ENCODE data around the gene UQCC5. TPM values are rescaled to one million over a fixed set of nuclear protein-coding genes. Genes with fewer than 3 reads are reported as not detected.

Gene UQCC5
- polyA plus RNA-seq, 1 donor, result 12.2 TPM

- no peak for DNase-seq
Measured at GRCh38 chr3:52534281-52535183, 1.9 kb upstream of the UQCC5 start.

DNA sequence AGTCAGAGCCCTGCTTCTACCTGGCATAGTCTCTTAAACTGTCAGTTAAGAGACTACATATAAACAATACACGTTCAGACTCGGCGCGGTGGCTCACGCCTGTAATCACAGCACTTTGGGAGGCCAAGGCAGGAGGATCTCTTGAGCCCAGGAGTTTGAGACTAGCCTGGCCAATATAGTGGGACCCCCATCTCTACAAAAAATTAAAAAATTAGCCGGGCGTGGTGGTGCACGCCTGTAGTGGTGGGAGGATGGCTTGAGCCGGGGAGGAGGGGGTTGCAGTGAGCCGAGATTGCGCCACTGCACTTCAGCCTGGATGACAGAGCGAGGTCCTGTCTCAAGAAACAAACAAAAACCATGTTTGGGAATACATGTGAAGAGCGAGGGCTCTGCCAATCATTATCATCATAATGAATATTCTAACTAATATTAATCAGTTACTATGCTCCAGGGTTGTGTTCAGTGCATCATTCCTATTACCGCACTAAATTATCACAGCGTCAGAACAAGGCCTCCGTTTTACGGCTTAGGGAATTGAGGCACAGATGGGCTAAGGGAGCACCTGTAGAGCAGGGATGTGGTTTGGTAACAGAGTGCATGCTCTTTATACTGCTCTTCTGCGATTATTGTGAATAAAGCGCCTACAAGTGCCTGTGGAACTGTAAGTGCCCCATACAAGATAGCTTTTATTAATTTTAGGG, 844 bp upstream of the UQCC5 start:
- no peak for DNase-seq

GRCh38 chr3:52536112-52536368, 365 bp upstream of the UQCC5 start:
- DNase-seq, result no peak

GRCh38 chr3:52537165-52537620, 788 bp downstream of the UQCC5 start:
- no peak for DNase-seq

DNA sequence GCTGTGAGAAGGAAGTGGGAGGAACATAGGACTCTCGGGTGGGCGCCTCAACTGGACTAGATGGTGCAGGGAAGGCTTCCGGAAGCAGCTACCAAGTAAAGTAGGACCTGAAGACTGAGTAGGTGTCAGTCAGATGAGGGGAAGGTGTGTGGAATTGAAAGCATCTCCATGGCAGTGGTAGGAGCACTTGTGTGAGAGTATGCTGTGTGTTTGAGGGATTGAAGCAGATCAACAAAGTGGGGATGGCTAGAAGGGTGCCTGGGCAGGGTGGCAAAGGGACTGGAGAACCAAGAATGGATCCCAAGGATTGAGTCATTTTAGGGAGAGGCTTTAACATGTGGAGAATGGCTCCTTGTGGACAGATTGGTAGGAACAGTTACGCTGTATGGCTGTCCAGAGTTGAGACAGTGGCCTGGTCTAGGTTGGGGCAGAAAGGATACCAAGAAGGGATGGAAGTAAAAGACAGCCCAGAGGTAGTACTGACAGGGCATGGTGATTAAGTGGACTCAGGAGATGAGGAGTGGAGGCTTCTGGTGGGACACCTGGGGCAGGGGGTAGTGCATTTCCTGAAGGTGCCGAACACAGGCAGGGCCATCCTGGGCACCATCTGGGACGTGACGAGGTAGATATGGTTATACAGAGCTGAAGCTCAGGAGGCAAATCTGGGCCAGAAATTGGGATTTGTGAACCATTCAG, 1.5 kb downstream of the UQCC5 start:
- no peak for DNase-seq

GRCh38 chr3:52539010-52539653, 2.7 kb downstream of the UQCC5 start:
- no peak for DNase-seq

GRCh38 chr3:52541050-52541449, 4.6 kb downstream of the UQCC5 start:
- no peak for DNase-seq

GRCh38 chr3:52544937-52545336, 8.5 kb downstream of the UQCC5 start:
- DNase-seq, result no peak

DNA sequence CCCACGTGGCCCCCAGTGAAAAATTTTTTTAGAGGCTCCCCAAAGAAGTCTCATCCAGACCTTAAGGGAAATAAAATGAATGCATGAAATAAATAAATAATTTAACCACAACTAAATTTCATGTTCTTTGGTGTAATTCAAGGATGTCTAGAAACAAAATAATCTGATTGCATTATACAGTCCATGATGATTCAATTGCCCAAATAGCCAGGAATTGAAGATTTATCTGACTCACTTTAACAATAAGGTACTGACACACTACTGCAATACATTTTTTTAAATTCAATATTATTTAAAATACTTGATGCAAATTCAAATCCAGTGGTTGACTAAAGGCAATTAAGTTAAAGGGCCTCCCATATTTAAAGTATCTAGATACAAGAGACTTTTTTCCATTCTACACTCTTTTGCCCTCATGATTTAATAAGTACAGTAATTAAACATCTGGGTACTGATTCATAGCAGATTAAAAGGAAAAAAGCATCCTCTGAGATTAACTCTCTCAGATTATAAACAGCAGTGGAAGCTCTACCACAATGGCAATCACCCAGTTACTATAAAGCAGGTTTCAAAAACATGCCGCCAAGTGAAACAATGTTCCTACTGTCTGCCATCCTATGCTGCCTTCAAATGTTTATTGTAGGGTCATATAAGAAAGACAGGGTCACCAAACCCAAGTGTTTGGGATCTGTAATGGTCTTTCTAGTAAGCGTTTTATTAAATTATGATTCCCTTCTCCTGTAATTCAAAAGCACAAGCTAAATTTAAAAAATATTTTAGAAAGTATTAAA, 9.9 kb downstream of the UQCC5 start:
- no peak for DNase-seq

- no peak for DNase-seq
Measured at GRCh38 chr3:52547143-52547542, 10.7 kb downstream of the UQCC5 start.

GRCh38 chr3:52551118-52551517, 14.7 kb downstream of the UQCC5 start:
- DNase-seq, result no peak

DNA sequence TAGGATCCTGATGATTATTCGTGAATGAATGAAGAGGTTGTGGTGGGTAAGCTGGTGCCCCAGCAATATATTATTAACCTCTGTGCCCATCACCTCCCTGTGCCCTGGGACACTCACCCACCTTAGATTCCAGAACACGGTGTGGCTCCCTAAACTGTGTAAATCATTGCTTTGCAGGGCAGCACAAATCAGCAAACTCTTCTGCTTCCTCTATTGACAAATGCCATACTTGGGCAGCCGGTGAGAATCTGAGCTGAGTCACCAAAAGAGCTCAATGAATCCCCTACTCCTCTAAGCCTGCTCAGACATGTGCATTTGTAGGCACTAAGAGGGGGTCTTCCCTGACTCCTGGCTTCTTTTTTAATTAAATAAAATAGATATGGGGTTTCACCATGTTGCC, 15.7 kb downstream of the UQCC5 start:
- no peak for DNase-seq

DNA sequence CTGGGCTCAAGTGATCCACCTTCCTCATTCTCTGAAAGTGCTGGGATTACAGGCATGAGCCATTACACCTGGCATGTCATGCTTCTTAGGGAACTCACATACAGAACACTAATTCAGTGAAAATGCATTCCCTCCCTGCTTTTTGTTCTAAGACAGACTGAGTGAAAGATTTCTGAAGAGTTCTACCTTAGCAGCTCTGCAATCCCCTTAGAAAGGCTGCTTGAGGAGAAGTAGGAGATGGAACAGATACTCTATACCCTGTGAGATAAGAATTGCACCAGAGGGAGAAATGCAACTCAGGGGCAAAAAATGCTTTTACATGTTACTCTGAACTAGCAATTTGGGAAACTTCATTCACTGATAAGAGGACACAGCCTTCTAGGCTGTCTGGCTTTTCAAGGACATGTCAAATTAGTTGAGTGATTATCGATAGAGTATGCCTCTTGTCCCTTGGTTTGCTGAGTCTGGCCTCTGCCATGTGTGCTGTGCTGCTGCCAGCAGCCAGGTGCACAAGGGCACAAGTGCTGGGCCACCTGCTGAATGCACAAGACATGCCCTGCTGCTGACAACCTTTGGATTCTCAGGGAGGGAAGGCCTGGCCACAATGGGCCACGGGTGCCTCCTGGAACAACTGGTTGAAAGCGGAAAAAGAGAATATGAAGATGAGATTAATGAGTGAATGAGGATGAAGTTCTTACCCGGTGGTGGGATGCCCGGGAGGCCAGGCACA, 17.8 kb downstream of the UQCC5 start:
- DNase-seq, result no peak

- DNase-seq, result no peak
Measured at GRCh38 chr3:52555056-52555455, 18.7 kb downstream of the UQCC5 start.

DNA sequence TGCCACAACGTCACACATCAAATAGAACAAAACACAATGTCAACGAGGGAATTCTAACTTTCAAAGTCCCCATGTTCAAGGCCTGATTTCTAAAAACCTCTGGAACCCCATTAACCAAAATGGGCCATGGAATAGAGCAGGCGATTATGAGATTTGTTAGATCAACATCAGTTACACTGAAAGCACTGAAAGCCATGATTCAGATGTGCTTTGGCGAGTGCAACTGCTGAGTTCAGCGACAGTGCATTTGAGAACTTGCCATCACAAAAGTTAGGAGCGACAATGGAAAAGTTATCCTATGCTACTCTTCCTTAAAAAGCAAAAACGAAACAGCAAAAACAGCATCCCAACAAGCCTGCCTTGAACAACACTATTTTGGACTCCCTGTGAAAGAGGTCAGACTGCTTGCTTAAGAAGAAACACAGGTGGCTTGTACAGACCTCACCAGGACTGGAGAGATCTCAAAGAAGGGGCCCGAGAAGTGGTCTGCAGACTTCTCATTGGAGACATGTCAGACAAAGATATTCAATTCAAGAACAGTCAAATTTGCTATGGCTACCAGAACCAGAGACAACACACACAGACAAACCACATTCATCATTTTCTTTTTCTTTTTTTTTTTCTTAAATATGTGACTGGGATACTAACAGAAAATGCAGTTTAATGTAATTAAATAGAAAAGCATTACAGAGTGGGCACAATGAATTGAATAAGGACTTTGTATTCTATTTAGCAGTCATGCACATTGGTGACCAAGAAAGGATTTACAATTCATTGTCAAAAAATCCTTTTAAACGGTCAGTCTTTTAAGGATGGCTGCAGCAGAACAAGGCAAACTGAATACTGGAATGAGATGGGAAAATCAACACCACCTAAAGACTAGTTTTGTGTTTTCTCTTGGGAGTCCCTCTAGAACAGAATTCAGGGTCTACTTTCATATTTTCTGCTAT, 20.9 kb downstream of the UQCC5 start:
- DNase-seq, result no peak

GRCh38 chr3:52558436-52558835, 22.0 kb downstream of the UQCC5 start:
- DNase-seq, result no peak

DNA sequence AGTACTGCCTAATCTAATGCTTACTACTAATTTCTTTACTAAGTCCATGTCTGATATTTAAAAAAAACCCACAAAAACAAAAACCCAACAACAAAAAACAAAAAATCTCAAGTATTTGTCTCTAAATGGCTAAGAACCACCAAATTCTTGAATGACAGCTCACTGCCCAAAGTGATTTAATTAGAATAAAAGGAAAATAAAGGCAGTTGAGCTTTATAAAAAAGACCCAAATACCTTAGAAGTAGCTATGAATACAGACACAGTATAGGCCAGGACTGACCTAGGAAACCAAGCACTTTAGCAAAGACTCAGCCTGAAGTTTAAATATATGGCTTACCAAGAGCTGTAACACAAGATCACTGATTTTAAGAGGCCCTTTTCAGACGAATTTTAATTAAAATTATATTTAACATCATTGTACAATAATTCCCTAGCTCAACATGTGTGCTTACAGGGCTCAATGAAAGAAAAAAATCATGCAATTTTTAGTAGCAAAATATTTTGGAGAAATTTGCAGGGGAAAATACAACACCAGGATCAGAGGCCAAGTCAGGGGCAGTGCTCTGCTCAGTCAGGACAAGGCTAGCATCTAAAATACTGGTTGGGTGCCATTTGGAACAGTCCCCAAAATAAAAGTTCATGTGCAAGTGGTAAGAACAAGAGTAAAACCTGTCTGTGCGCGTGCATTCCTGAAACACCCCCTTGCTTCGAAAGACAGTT, 24.8 kb downstream of the UQCC5 start:
- DNase-seq, result no peak

GRCh38 chr3:52563984-52564383, 27.6 kb downstream of the UQCC5 start:
- no peak for DNase-seq

GRCh38 chr3:52568069-52568468, 31.7 kb downstream of the UQCC5 start:
- DNase-seq, result no peak

GRCh38 chr3:52570076-52570475, 33.7 kb downstream of the UQCC5 start:
- no peak for DNase-seq
